Caco-2 (cell line): Measurements from ENCODE around the gene QSOX2. TPM values are rescaled to one million over a fixed set of nuclear protein-coding genes. Genes with fewer than 3 reads are reported as not detected.

Source experiments
- BruUV-seq: library from RNA; stranded (reverse); fragments of 400-500 nt; replicated peaks from 2 replicates; lab custom pipeline; 2021; lab: Mats Ljungman, UMichigan
- CTCF ChIA-PET: fragments of 300-600 bp; sonication (Branson Sonifier 250); formaldehyde crosslinking; loops from one replicate; lab custom pipeline; 2022; ENCODE audit warnings: antibody characterized with exemption; lab: Charles Lee
- POLR2A ChIA-PET: fragments of 300-600 bp; sonication (Branson Sonifier 250); formaldehyde crosslinking; loops from one replicate; lab custom pipeline; 2022; ENCODE audit warnings: antibody characterized with exemption; lab: Charles Lee
- DNase-seq, 2 experiments: peaks; one replicate each; pipeline versions ENCODE4 v3.0.0 to v3.0.0-alpha.2; 2020 to 2022
- H3K27me3 ChIP-seq: replicated peaks from 2 replicates; pipeline ENCODE4 v1.6.0; 2011; ENCODE audit warnings: low read length; ENCODE audit not compliant: control insufficient read depth, insufficient read depth
- H3K36me3 ChIP-seq: 2 replicates; pipeline ENCODE4 v1.5.1; 2011; ENCODE audit warnings: low read length; ENCODE audit not compliant: control insufficient read depth, insufficient read depth
- H3K4me1 ChIP-seq: fragments of 250-450 bp; sonication (Bioruptor Pico); 2 replicates; pipeline ENCODE4 v1.5.1; 2020; ENCODE audit warnings: mild to moderate bottlenecking
- H3K4me3 ChIP-seq: 2 replicates; pipeline ENCODE4 v1.5.1; 2011; ENCODE audit warnings: low read depth, mild to moderate bottlenecking, control low read depth, low read length
- H3K9me3 ChIP-seq: fragments of 250-450 bp; sonication (Bioruptor Pico); 2 replicates; pipeline ENCODE4 v1.5.1; 2020; ENCODE audit warnings: mild to moderate bottlenecking, moderate library complexity
- H3K27ac Mint-ChIP-seq: one replicate; pipeline ENCODE4 v1.8.0; 2022; ENCODE audit warnings: mixed read lengths; ENCODE audit not compliant: unreplicated experiment
- H3K27me3 Mint-ChIP-seq: one replicate; pipeline ENCODE4 v1.8.0; 2022; ENCODE audit warnings: mixed read lengths; ENCODE audit not compliant: insufficient read depth, unreplicated experiment
- H3K36me3 Mint-ChIP-seq: one replicate; pipeline ENCODE4 v1.8.0; 2022; ENCODE audit warnings: mild to moderate bottlenecking, mixed read lengths; ENCODE audit not compliant: insufficient read depth, unreplicated experiment
- H3K4me1 Mint-ChIP-seq: one replicate; pipeline ENCODE4 v1.8.0; 2022; ENCODE audit warnings: low read depth, mixed read lengths; ENCODE audit not compliant: unreplicated experiment
- H3K4me3 Mint-ChIP-seq: one replicate; pipeline ENCODE4 v1.8.0; 2022; ENCODE audit warnings: mild to moderate bottlenecking, moderate library complexity, mixed read lengths; ENCODE audit not compliant: unreplicated experiment
- H3K9me3 Mint-ChIP-seq: one replicate; pipeline ENCODE4 v1.8.0; 2022; ENCODE audit warnings: mixed read lengths; ENCODE audit not compliant: unreplicated experiment
- CTCF ChIP-seq, 2 experiments: fragments of 200-600 bp in 1 of 2; IDR thresholded peaks; 1 replicate in 1 of 2; 2 replicates in 1 of 2; pipeline versions ENCODE4 v1.5.1 to v1.8.0; 2011 to 2022; ENCODE audit warnings: antibody characterized with exemption in 1 of 2, control low read depth in 1 of 2, inconsistent platforms in 1 of 2, low read depth in 1 of 2, low read length in 1 of 2, mild to moderate bottlenecking in 1 of 2, moderate library complexity in 1 of 2; ENCODE audit not compliant: insufficient read depth in 1 of 2, severe bottlenecking in 1 of 2, unreplicated experiment in 1 of 2
- intact Hi-C: fragments of 100-400 bp; cut with micrococcal nuclease; formaldehyde crosslinking; loops from one replicate; pipeline ENCODE4 v1.10.0; 2022; ENCODE audit not compliant: unreplicated experiment
- total RNA-seq: library from RNA; stranded (reverse); gene quantifications from 2 replicates; pipeline ENCODE4 v1.2.3, GENCODE V29; 2022

Gene QSOX2
- total RNA-seq, 1 experiment from 2014 or later, result 29.6 TPM

- intact Hi-C loops, result no loop called here
- H3K4me3 ChIP-seq, result peak overlapping the region; percentile 3; the same call in 1 of the 2 replicates
- no peaks in the 10 kb centered on the region for H3K27me3 ChIP-seq
- Mint-ChIP-seq H3K9me3 (no peaks in the 10 kb centered on the region), H3K4me3 (peak overlapping the region; percentile 40), H3K36me3 (peaks cover 16% of the 10 kb centered on the region), H3K27me3 (no peaks in the 10 kb centered on the region), H3K4me1 (peaks cover 3% of the 10 kb centered on the region), H3K27ac (no peak overlapping the region)
- ChIA-PET POLR2A (no interaction called here), CTCF (no interaction called here)
- no TSS peak for BruUV-seq
- no peak for DNase-seq
- no peak for TF ChIP-seq CTCF (IDR thresholded peaks at IDR 0.05; ENCODE audit: insufficient read depth in 1 of 2, low read depth in 1 of 2, low read length in 1 of 2, severe bottlenecking in 1 of 2, unreplicated experiment in 1 of 2)
- no peaks in the 10 kb centered on the region for H3K36me3 ChIP-seq
- H3K9me3 ChIP-seq, result no peaks in the 10 kb centered on the region
- peaks cover 9% of the 10 kb centered on the region for H3K4me1 ChIP-seq
Measured at GRCh38 chr9:136201609-136202453, 43.8 kb downstream of the QSOX2 start.

GRCh38 chr9:136201174-136201573 lies 44.4 kb downstream of the QSOX2 start:
- no peak overlapping the region for H3K4me3 Mint-ChIP-seq

GRCh38 chr9:136200424-136200823 lies 45.2 kb downstream of the QSOX2 start:
- no TSS peak for BruUV-seq
- Histone ChIP-seq H3K36me3 (no peaks in the 10 kb centered on the region), H3K9me3 (no peaks in the 10 kb centered on the region), H3K4me3 (no peak overlapping the region), H3K27me3 (no peaks in the 10 kb centered on the region), H3K4me1 (peaks cover 17% of the 10 kb centered on the region)
- no peak for TF ChIP-seq CTCF (IDR thresholded peaks at IDR 0.05; ENCODE audit: insufficient read depth in 1 of 2, low read depth in 1 of 2, low read length in 1 of 2, severe bottlenecking in 1 of 2, unreplicated experiment in 1 of 2)
- Mint-ChIP-seq H3K9me3 (no peaks in the 10 kb centered on the region), H3K36me3 (peaks cover 13% of the 10 kb centered on the region), H3K4me1 (peaks cover 10% of the 10 kb centered on the region), H3K27me3 (no peaks in the 10 kb centered on the region), H3K27ac (no peak overlapping the region), H3K4me3 (no peak overlapping the region)
- no peak for DNase-seq
- CTCF ChIA-PET, result no interaction called here
- POLR2A ChIA-PET, result no interaction called here
- intact Hi-C loops, result no loop called here

More at GRCh38 chr9:136201174-136201573, 44.4 kb downstream of the QSOX2 start:
- peaks cover 16% of the 10 kb centered on the region for H3K4me1 ChIP-seq
- no peaks in the 10 kb centered on the region for H3K27me3 Mint-ChIP-seq
- no peak for TF ChIP-seq CTCF (IDR thresholded peaks at IDR 0.05; ENCODE audit: insufficient read depth in 1 of 2, low read depth in 1 of 2, low read length in 1 of 2, severe bottlenecking in 1 of 2, unreplicated experiment in 1 of 2)
- intact Hi-C loops, result no loop called here
- H3K27me3 ChIP-seq, result no peaks in the 10 kb centered on the region
- no peaks in the 10 kb centered on the region for H3K36me3 ChIP-seq
- no TSS peak for BruUV-seq
- CTCF ChIA-PET, result no interaction called here
- H3K36me3 Mint-ChIP-seq, result peaks cover 16% of the 10 kb centered on the region
- DNase-seq, result no peak
- POLR2A ChIA-PET, result no interaction called here
- H3K9me3 ChIP-seq, result no peaks in the 10 kb centered on the region
- no peaks in the 10 kb centered on the region for H3K9me3 Mint-ChIP-seq
- peaks cover 9% of the 10 kb centered on the region for H3K4me1 Mint-ChIP-seq
- H3K4me3 ChIP-seq, result no peak overlapping the region
- no peak overlapping the region for H3K27ac Mint-ChIP-seq
